ENCODE data around the gene SCAPER.
"Not testable (repeated sequence)": the region's sequence is repeated elsewhere in the genome, so short reads cannot be mapped to it uniquely, and the experiment has no call there.

Gene SCAPER

GRCh38 chr15:76850367-76850766, 54.8 kb downstream of the SCAPER start:
- H3K4me3 ChIP-seq (ENCODE audit: low read depth, low read length); H3K4me1 ChIP-seq (ENCODE audit: control insufficient read depth, insufficient read depth, low read length); H3K9ac ChIP-seq (ENCODE audit: low read depth, low read length); H3K9me3 ChIP-seq (ENCODE audit: control insufficient read depth, insufficient read depth, low read length); H3K27ac ChIP-seq (ENCODE audit: low read depth, low read length); H3K27me3 ChIP-seq (ENCODE audit: control insufficient read depth, insufficient read depth, low read length); H3K36me3 ChIP-seq (ENCODE audit: control insufficient read depth, insufficient read depth, low read length): not testable (repeated sequence)

DNA sequence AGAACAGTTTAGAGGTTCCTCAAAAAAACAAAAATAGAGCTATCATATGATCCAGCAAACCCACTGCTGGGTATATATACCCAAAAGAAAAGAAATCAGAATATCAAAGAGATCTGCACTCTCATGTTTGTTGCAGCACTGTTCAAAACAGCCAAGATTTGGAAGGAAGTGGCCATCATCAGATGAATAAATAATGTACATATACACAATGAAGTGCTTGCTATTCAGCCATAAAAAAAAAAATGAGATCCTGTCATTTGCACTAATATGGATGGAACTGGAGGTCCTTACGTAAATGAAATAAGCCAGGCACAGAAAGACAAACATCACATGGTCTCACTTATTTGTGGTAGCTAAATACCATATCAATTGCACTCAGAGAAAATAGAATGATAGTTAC, 58.4 kb downstream of the SCAPER start:
- Histone ChIP-seq H3K27ac (ENCODE audit: low read depth, low read length) (no peak overlapping the region), H3K4me3 (ENCODE audit: low read depth, low read length) (no peak overlapping the region), H3K9me3 (ENCODE audit: control insufficient read depth, insufficient read depth, low read length) (no peaks in the 10 kb centered on the region), H3K36me3 (ENCODE audit: control insufficient read depth, insufficient read depth, low read length) (no peaks in the 10 kb centered on the region), H3K27me3 (ENCODE audit: control insufficient read depth, insufficient read depth, low read length) (no peaks in the 10 kb centered on the region), H3K9ac (ENCODE audit: low read depth, low read length) (no peak overlapping the region), H3K4me1 (ENCODE audit: control insufficient read depth, insufficient read depth, low read length) (peaks cover 7% of the 10 kb centered on the region; the same call in 1 of the 2 replicates)

DNA sequence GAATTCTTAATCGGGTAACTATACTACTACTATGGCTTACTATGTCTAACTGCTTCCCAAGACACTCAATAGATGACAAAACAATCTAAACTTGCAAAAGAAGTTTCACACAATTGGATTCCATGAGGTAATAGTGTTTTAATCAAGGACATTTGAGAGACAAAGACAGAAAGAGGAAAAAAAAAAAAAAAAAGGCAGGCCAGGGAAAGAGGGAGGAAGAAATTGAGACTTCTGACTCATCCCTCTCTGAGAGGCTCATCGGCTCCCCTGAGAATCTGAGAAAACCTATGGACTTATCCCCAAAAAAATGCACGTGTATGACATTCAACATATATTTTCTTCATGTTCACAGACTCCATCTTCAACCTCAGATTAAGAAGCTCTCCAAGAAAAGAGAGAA, 61.0 kb downstream of the SCAPER start:
- Histone ChIP-seq H3K27me3 (ENCODE audit: control insufficient read depth, insufficient read depth, low read length) (no peaks in the 10 kb centered on the region), H3K4me3 (ENCODE audit: low read depth, low read length) (no peak overlapping the region), H3K9ac (ENCODE audit: low read depth, low read length) (no peak overlapping the region), H3K4me1 (ENCODE audit: control insufficient read depth, insufficient read depth, low read length) (peaks cover 7% of the 10 kb centered on the region; the same call in 1 of the 2 replicates), H3K9me3 (ENCODE audit: control insufficient read depth, insufficient read depth, low read length) (no peaks in the 10 kb centered on the region), H3K36me3 (ENCODE audit: control insufficient read depth, insufficient read depth, low read length) (no peaks in the 10 kb centered on the region), H3K27ac (ENCODE audit: low read depth, low read length) (no peak overlapping the region)

- H3K9me3 ChIP-seq (ENCODE audit: control insufficient read depth, insufficient read depth, low read length) = no peaks in the 10 kb centered on the region
- H3K4me1 ChIP-seq (ENCODE audit: control insufficient read depth, insufficient read depth, low read length) = peaks cover 7% of the 10 kb centered on the region; the same call in 1 of the 2 replicates
- no peak overlapping the region for H3K9ac ChIP-seq (ENCODE audit: low read depth, low read length)
- H3K4me3 ChIP-seq (ENCODE audit: low read depth, low read length) = no peak overlapping the region
- no peaks in the 10 kb centered on the region for H3K36me3 ChIP-seq (ENCODE audit: control insufficient read depth, insufficient read depth, low read length)
- H3K27ac ChIP-seq (ENCODE audit: low read depth, low read length) = no peak overlapping the region
- no peaks in the 10 kb centered on the region for H3K27me3 ChIP-seq (ENCODE audit: control insufficient read depth, insufficient read depth, low read length)
These were observed 61.9 kb downstream of the SCAPER start for GRCh38 chr15:76843269-76843668.

- Histone ChIP-seq H3K27ac (ENCODE audit: low read depth, low read length) (no peak overlapping the region), H3K27me3 (ENCODE audit: control insufficient read depth, insufficient read depth, low read length) (no peaks in the 10 kb centered on the region), H3K4me1 (ENCODE audit: control insufficient read depth, insufficient read depth, low read length) (peaks cover 7% of the 10 kb centered on the region; the same call in 1 of the 2 replicates), H3K9ac (ENCODE audit: low read depth, low read length) (no peak overlapping the region), H3K4me3 (ENCODE audit: low read depth, low read length) (no peak overlapping the region), H3K36me3 (ENCODE audit: control insufficient read depth, insufficient read depth, low read length) (no peaks in the 10 kb centered on the region), H3K9me3 (ENCODE audit: control insufficient read depth, insufficient read depth, low read length) (no peaks in the 10 kb centered on the region)
These were observed 64.2 kb downstream of the SCAPER start for GRCh38 chr15:76840830-76841460.

GRCh38 chr15:76839173-76839572, 66.0 kb downstream of the SCAPER start:
- no peaks in the 10 kb centered on the region for H3K9me3 ChIP-seq (ENCODE audit: control insufficient read depth, insufficient read depth, low read length)
- H3K4me1 ChIP-seq (ENCODE audit: control insufficient read depth, insufficient read depth, low read length) = peaks cover 5% of the 10 kb centered on the region; the same call in 1 of the 2 replicates
- H3K4me3 ChIP-seq (ENCODE audit: low read depth, low read length) = no peak overlapping the region
- no peaks in the 10 kb centered on the region for H3K27me3 ChIP-seq (ENCODE audit: control insufficient read depth, insufficient read depth, low read length)
- no peaks in the 10 kb centered on the region for H3K36me3 ChIP-seq (ENCODE audit: control insufficient read depth, insufficient read depth, low read length)
- H3K27ac ChIP-seq (ENCODE audit: low read depth, low read length) = no peak overlapping the region
- no peak overlapping the region for H3K9ac ChIP-seq (ENCODE audit: low read depth, low read length)

DNA sequence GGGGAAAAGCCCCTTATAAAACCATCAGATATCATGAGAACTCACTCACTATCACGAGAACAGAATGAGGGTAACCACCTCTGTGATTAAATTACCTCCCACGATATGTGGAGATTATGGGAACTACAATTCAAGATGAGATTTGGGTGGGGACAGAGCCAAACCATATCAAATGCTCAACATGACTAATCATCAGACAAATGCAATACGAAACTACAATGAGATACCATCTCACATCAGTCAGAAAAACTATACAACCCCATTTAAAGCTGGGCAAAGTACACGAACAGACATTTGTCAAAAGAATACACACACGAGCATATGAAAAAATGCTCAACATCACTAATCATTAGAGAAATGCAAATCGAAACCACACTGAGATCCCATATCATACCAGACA, 67.7 kb downstream of the SCAPER start:
- Histone ChIP-seq H3K27ac (ENCODE audit: low read depth, low read length) (no peak overlapping the region), H3K4me3 (ENCODE audit: low read depth, low read length) (no peak overlapping the region), H3K27me3 (ENCODE audit: control insufficient read depth, insufficient read depth, low read length) (no peaks in the 10 kb centered on the region), H3K4me1 (ENCODE audit: control insufficient read depth, insufficient read depth, low read length) (0 out of 2 replicates have a peak, but pooled peaks cover 6% of the 10 kb centered on the region), H3K9me3 (ENCODE audit: control insufficient read depth, insufficient read depth, low read length) (no peaks in the 10 kb centered on the region), H3K36me3 (ENCODE audit: control insufficient read depth, insufficient read depth, low read length) (no peaks in the 10 kb centered on the region), H3K9ac (ENCODE audit: low read depth, low read length) (no peak overlapping the region)

DNA sequence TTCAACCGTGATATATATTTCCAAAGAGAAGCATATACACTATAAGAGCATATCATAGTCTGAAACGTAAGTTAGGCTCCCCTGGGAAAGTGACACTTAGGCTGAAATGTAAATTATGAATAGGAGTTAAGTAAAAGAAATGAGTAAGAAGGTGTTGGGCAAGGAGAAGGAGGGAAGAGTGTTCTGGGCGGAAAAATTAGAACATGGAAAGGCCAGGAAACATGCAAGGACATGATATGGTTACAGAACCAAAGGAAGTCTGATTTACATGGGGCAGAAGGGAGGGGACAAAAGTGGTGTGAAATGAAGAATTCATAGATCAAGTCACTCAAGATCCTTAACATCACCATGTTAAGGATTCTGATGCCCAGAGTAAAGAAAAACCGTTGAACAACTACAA, 75.2 kb downstream of the SCAPER start:
- Histone ChIP-seq H3K4me1 (ENCODE audit: control insufficient read depth, insufficient read depth, low read length) (0 out of 2 replicates have a peak, but pooled peaks cover 6% of the 10 kb centered on the region), H3K9me3 (ENCODE audit: control insufficient read depth, insufficient read depth, low read length) (no peaks in the 10 kb centered on the region), H3K27me3 (ENCODE audit: control insufficient read depth, insufficient read depth, low read length) (no peaks in the 10 kb centered on the region), H3K27ac (ENCODE audit: low read depth, low read length) (no peak overlapping the region), H3K9ac (ENCODE audit: low read depth, low read length) (no peak overlapping the region), H3K4me3 (ENCODE audit: low read depth, low read length) (no peak overlapping the region), H3K36me3 (ENCODE audit: control insufficient read depth, insufficient read depth, low read length) (no peaks in the 10 kb centered on the region)

DNA sequence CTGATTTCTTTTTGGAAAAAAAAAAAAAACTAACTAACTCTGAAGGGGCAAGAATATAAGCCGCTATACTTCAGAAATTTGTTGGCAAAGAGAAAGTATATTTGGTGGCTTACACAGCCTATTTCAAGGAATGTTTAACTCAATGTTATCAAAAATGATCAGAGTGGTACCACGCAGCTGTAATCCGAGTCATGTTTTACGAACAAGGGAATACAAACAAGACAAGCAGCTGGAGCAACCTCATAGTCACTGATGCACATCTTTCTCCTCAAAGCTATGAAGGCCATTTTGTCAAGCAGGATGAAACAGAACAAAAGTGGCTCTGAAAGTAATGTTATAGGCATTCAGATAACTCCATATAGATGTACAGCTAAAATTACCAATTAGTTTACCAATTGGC, 81.2 kb downstream of the SCAPER start:
- Histone ChIP-seq H3K4me1 (ENCODE audit: control insufficient read depth, insufficient read depth, low read length) (no peaks in the 10 kb centered on the region), H3K9ac (ENCODE audit: low read depth, low read length) (no peak overlapping the region), H3K4me3 (ENCODE audit: low read depth, low read length) (no peak overlapping the region), H3K27ac (ENCODE audit: low read depth, low read length) (no peak overlapping the region), H3K27me3 (ENCODE audit: control insufficient read depth, insufficient read depth, low read length) (no peaks in the 10 kb centered on the region), H3K36me3 (ENCODE audit: control insufficient read depth, insufficient read depth, low read length) (no peaks in the 10 kb centered on the region), H3K9me3 (ENCODE audit: control insufficient read depth, insufficient read depth, low read length) (no peaks in the 10 kb centered on the region)

DNA sequence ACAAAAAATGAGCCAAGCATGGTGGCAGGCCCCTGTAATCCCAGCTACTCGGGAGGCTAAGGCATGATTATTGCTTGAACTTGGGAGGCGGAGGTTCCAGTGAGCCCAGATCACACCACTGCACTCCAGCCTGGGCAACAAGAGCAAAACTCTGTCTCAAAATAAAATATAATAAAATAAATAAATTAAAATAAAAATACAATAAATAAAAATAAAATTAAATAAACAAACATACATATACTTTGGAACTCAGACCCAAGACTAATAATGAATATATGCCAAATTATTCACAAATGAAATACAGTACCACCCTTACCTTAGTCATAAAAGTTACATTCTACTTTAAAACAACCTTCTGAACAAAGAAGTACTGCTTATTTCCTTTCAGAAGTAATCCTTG, 81.8 kb downstream of the SCAPER start:
- no peaks in the 10 kb centered on the region for H3K4me1 ChIP-seq (ENCODE audit: control insufficient read depth, insufficient read depth, low read length)
- no peaks in the 10 kb centered on the region for H3K27me3 ChIP-seq (ENCODE audit: control insufficient read depth, insufficient read depth, low read length)
- H3K9me3 ChIP-seq (ENCODE audit: control insufficient read depth, insufficient read depth, low read length) = no peaks in the 10 kb centered on the region; the same call in 1 of the 2 replicates
- no peak overlapping the region for H3K4me3 ChIP-seq (ENCODE audit: low read depth, low read length)
- H3K9ac ChIP-seq (ENCODE audit: low read depth, low read length) = no peak overlapping the region
- H3K27ac ChIP-seq (ENCODE audit: low read depth, low read length) = no peak overlapping the region
- no peaks in the 10 kb centered on the region for H3K36me3 ChIP-seq (ENCODE audit: control insufficient read depth, insufficient read depth, low read length)

DNA sequence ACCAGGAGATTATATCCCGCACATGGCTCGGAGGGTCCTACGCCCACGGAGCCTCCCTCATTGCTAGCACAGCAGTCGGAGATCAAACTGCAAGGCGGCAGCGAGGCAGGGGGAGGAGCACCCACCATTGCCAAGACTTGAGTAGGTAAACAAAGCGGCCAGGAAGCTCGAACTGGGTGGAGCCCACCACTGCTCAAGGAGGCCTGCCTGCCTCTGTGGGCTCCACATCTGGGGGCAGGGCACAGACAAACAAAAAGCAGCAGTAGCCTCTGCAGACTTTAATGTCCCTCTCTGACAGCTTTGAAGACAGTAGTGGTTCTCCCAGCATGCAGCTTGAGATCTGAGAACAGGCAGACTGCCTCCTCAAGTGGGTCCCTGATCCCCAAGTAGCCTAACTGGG, 86.2 kb downstream of the SCAPER start:
- H3K4me3 ChIP-seq (ENCODE audit: low read depth, low read length); H3K36me3 ChIP-seq (ENCODE audit: control insufficient read depth, insufficient read depth, low read length); H3K9ac ChIP-seq (ENCODE audit: low read depth, low read length); H3K9me3 ChIP-seq (ENCODE audit: control insufficient read depth, insufficient read depth, low read length); H3K4me1 ChIP-seq (ENCODE audit: control insufficient read depth, insufficient read depth, low read length); H3K27me3 ChIP-seq (ENCODE audit: control insufficient read depth, insufficient read depth, low read length); H3K27ac ChIP-seq (ENCODE audit: low read depth, low read length): not testable (repeated sequence)

Measured in HUES48 (cell line).